Activated CD4-positive, alpha-beta T cell treated with anti-CD3 and anti-CD28 coated beads for 4 hours (primary cell): ENCODE results near the gene RASA1.

ENCODE experiments used
- DNase-seq, 2 donors: peaks; one replicate each; pipeline ENCODE4 v3.0.0-alpha.2; 2020

The RASA1 gene

GRCh38 chr5:87361536-87362213, 94.0 kb downstream of the RASA1 start:
- DNase-seq, result no peak

GRCh38 chr5:87367243-87367642, 99.6 kb downstream of the RASA1 start:
- no peak for DNase-seq

- no peak for DNase-seq
These were observed 100.9 kb downstream of the RASA1 start for GRCh38 chr5:87368601-87369000.

- DNase-seq, result no peak
These were observed 101.7 kb downstream of the RASA1 start for GRCh38 chr5:87369431-87369830.

GRCh38 chr5:87372705-87373104, 105.0 kb downstream of the RASA1 start:
- no peak for DNase-seq

GRCh38 chr5:87382224-87382623, 114.5 kb downstream of the RASA1 start:
- DNase-seq, result no peak

GRCh38 chr5:87383216-87383615, 115.5 kb downstream of the RASA1 start:
- DNase-seq, result no peak

- no peak for DNase-seq
These were observed 118.1 kb downstream of the RASA1 start for GRCh38 chr5:87385802-87386201.

- DNase-seq, result no peak
These were observed 120.4 kb downstream of the RASA1 start for GRCh38 chr5:87388129-87388528.

GRCh38 chr5:87389296-87390034, 121.8 kb downstream of the RASA1 start:
- no peak for DNase-seq

- no peak for DNase-seq
These were observed 122.4 kb downstream of the RASA1 start for GRCh38 chr5:87390075-87390474.

- no peak for DNase-seq
These were observed 123.0 kb downstream of the RASA1 start for GRCh38 chr5:87390576-87391199.

- no peak for DNase-seq
These were observed 124.5 kb downstream of the RASA1 start for GRCh38 chr5:87392170-87392569.

- DNase-seq, result no peak
These were observed 125.1 kb downstream of the RASA1 start for GRCh38 chr5:87392801-87393200.

GRCh38 chr5:87393331-87393730, 125.6 kb downstream of the RASA1 start:
- no peak for DNase-seq

GRCh38 chr5:87394411-87395165, 126.9 kb downstream of the RASA1 start:
- DNase-seq, result no peak

GRCh38 chr5:87398981-87399614, 131.4 kb downstream of the RASA1 start:
- no peak for DNase-seq

- DNase-seq, result no peak
These were observed 132.0 kb downstream of the RASA1 start for GRCh38 chr5:87399720-87400119.

GRCh38 chr5:87400305-87400899, 132.7 kb downstream of the RASA1 start:
- no peak for DNase-seq

- no peak for DNase-seq
These were observed 133.9 kb downstream of the RASA1 start for GRCh38 chr5:87401626-87402025.

- no peak for DNase-seq
These were observed 135.7 kb downstream of the RASA1 start for GRCh38 chr5:87403409-87403808.

GRCh38 chr5:87403899-87404298, 136.2 kb downstream of the RASA1 start:
- DNase-seq, result no peak
